NCI-H1417 (cell line): ENCODE measurements around the gene RNF180.
"Not testable (repeated sequence)": the region's sequence is repeated elsewhere in the genome, so short reads cannot be mapped to it uniquely, and the experiment has no call there.

Experiments
- DNase-seq, 3 experiments: peaks; one replicate each; lab custom pipeline; 2025; lab: John Stamatoyannopoulos, UW

Gene RNF180

DNA sequence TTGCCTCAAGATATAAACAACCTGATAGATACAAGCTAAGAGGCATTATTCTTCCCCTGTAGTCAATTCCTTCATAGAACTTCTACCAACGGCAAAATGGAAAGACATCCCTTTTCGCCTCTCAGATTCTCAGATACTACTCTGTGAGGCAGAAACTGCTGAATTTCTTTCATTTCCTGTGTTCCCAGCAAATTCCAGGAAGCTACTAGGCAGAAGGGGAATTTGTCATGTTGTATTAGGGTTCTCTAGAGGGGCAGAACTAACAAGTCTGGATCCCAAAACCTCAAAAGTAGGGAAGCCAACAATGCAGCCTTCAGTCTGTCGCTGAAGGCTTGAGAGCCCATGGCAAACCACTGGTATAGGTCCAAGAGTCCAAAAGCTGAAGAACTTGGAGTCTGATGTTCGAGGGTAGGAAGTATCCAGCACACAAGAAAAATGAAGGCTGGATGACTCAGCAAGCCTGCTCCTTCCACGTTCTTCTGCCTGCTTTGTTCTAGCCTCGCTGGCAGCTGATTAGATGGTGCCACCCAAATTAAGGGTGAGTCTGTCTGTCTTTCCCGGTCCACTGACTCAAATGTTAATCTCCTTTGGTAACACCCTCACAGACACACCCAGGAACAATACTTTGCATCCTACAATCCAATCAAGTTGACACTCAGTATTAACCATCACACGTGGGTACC lies 15.2 kb downstream of the RNF180 start:
- DNase-seq = no peak

- DNase-seq = no peak
These were observed 15.8 kb downstream of the RNF180 start for GRCh38 chr5:64181440-64181839.

DNA sequence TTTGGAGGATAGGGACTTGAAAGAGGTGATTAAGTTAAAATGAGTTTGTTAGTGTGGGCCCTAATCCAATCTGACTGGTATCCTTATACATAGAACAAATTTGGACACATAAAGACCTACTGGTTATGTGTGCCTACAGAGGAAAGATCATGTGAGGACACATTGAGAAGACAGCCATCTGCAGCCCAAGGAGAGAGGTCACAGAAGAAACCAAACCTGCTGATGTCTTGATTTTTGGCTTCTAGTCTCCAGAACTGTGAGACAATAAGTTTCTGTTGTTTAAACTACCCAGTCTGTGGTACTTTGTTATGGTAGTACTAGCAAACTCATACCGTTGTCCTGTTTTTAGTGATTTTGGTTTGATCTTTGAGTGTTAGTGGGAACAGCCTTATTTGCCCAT lies 18.3 kb downstream of the RNF180 start:
- DNase-seq = no peak

DNA sequence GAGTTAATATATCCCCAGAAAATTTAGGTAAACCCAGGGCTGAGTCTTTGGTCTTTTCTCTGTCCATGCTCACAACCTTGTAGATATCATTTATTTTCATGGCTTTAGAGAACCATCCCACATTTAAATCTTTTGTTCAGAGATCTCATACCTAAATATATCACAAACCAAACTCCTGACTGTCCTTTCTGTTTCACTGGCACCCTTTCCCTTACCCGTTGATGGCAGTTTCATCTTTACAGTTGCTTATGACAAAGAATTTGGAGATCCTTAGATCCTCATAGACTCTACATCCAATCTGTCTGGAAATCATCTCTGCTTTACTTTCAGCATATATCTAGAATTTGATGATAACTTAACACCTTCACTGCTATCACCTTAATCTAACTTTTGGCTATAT lies 19.2 kb downstream of the RNF180 start:
- DNase-seq = no peak

- no peak for DNase-seq
These were observed 23.1 kb downstream of the RNF180 start for GRCh38 chr5:64188776-64189175.

DNA sequence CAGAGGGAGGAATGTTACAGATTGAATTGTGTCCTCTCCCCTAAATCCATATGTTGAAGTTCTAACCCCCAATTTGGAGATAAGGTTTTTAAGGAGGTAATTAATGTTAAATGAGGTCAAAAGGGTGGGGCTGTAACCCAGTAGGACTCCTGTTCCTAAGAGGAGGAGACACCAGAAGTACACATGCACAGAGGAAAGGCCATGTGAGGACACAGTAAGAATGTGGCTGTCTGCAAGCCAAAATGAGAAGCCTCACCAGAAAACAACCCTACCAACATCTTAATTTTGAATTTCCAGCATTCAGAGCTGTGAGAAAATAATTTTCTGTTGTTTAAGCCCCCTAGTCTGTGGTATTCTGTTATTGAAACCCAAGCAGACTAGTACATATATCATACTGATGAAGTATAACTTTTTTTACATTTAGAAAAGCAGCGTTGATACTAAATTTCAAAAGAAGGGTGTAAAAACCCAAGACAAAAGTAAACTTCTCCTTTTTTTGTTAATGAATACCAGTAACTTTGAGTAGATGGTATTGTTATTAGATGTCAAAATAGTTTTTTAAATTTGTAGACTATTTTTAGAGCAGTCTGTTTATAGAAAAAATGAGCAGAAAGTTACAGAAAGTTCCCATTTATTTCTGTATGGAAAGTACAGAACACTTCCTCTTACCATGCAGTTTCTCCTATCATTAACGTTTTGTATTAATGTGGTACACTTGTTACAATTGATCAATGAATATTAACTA lies 25.1 kb downstream of the RNF180 start:
- no peak for DNase-seq

DNA sequence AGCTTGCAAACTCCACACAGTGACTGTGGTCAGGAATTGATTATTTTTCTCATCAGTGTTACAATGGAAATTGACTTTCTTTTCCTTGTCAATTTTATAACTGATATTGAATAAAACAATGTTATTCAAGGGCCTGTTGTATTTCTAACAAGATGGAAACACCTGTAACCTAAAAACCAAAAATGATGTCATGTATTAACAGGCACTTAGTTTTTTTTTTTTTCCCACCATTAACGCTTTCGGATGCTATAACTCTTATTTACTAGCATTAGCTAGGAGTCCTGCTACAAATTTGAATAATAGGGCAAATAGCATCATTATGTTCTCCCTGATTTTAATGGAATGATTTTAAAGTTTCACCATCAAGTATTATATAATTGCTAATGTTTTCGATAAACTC lies 30.3 kb downstream of the RNF180 start:
- no peak for DNase-seq

- no peak for DNase-seq
These were observed 33.8 kb downstream of the RNF180 start for GRCh38 chr5:64199425-64199824.

DNA sequence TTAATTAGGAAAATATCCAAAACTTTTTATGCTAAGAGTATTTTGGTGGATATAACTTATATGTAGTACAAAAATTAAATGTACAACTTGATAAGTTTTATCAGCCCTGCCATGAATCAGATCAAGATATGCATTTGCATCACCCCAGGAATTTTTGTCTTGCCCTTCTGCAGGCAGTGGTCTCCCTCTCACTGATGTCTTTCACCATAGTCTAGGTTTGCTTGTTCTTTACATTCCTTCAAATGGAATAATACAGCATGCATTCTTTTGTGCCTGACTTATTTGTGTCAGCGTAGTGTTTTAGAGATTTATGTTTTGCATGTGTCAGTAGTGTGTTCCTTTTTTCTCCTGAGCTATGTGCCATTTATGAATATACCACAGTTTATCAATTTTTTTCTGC lies 36.4 kb downstream of the RNF180 start:
- DNase-seq = no peak

GRCh38 chr5:64206653-64207052 lies 41.0 kb downstream of the RNF180 start:
- DNase-seq = no peak

GRCh38 chr5:64207978-64208377 lies 42.3 kb downstream of the RNF180 start:
- peak in 1 of 3 experiments; percentile 35 for DNase-seq

DNA sequence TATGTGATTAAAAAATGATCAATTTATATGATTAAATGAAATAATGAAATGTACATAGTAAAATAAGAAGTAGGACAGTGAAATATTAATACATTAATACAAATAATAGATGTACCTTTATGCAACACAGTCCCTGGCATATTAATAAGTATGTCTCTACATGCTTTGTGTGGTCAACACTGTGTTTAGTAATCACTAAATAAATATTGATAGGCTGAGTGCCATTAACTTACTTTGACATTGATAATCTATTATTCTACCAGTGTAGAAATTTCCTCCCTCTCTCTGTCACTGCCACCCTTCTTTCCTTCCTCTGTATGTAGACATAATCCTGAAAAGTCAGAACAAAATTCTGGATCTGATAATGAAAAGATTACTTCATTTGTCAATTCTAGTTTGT lies 43.7 kb downstream of the RNF180 start:
- no peak for DNase-seq

- DNase-seq = no peak
These were observed 45.2 kb downstream of the RNF180 start for GRCh38 chr5:64210866-64211265.

GRCh38 chr5:64213011-64213410 lies 47.4 kb downstream of the RNF180 start:
- DNase-seq = no peak

- peak in 2 of 3 experiments; percentile 1 to 53 for DNase-seq
These were observed 47.9 kb downstream of the RNF180 start for GRCh38 chr5:64213531-64213930.

DNA sequence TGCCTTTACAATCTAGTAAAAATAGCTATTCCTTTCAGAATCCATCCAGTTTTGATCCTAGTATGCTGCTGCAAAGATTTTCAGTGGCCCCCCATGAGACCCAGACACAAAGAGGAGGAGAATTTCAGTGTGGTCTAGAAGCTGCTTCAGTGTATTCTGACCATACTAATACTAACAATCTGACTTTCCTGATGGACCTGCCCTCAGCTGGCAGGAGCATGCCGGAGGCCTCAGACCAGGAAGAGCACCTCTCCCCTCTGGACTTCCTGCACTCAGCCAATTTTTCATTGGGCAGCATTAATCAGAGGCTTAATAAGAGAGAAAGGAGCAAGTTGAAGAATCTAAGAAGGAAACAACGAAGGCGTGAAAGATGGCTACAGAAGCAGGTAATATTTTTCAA lies 48.5 kb downstream of the RNF180 start:
- peak in 2 of 3 experiments; percentile 3 to 9 for DNase-seq

- DNase-seq = no peak
These were observed 56.3 kb downstream of the RNF180 start for GRCh38 chr5:64221911-64222310.

GRCh38 chr5:64225286-64225981 lies 59.8 kb downstream of the RNF180 start:
- DNase-seq = not testable (repeated sequence)

DNA sequence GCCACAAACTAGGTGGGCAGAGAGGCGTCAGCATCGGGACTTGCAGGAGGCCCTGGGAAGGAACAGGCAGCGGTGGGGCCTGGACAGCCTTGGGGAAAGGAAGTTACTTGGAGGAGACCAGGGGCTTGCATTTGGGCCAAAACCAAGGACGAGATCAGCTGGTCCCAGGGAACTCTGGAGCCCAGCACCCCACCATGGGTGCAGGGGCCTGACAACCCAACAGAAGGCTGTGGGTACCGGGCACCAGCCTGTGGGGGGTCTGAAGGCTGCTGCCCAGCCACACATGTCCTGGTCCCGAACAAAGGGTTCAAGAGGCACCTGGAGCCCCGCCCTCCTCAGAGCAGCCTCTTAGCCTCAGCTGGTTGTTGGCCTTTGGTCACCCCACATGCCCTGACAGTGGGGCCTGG lies 61.5 kb downstream of the RNF180 start:
- DNase-seq = not testable (repeated sequence)

DNA sequence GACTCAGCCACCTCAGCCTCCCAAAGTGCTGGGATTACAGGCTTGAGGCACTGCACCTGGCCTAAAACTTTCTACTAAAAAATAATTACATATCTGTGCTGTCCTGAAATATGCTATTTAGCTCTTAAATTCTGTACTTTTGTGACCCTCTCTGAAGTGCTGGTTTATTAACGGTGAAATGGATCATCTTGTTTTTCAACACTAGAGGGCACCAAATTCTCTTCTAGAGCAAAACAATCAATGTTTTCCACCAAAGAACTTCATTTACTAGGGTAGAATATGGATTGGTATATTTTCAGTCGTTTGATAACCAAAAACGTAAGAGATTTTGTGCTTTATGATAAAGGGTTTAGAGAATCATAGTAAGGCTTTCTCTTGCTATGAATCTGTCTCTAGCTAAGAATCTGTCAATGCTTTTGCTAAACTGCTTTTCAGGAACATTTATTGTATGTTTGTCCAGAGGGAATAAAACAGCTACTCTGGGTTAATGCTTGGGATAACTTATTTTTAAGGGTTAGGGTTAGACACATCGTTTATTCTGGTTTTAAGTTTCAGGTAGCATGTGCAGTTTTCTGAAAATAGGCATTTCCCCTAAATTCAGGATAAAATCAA lies 63.6 kb downstream of the RNF180 start:
- peak; percentile 3 to 68 (median 59) for DNase-seq

DNA sequence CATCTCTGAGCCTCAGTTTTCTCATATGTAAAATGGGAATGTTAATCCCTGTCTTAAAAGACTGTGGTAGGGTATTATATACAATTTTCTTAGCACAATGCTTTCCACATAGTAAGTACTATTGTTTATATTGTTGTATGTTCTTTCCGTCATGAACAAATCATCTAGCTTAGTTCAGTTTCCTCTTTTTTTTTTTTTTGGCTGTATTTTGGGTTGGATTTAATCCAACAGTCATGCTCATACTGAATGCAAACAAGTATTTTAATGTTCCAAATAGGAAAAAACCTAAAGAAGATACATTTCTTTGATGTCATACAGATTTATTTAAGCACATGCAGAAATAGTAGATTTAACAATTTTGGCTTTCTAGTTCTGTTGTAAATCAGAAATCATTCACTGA lies 95.1 kb downstream of the RNF180 start:
- no peak for DNase-seq

DNA sequence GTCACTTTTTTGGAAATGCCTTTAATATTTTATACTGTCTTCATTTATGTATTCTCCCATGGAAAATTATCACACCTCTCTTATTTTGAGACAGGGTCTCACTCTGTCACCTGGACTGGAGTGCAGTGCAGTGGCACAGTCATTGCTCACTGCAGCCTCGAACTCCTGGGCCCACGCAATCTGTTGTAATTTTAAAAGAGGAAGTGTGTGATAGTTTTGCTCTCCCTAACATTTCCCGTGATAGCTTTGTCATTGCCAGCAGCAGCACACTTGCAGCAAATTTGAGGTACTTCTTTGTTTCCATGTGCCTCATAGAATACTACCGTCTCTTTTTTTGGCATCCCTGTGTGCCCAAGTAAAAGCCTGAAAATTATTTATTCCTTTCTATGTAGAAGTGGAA lies 103.5 kb downstream of the RNF180 start:
- no peak for DNase-seq

GRCh38 chr5:64273276-64273675 lies 107.6 kb downstream of the RNF180 start:
- DNase-seq = no peak
